Measurements from ENCODE around the gene CMYA5. TPM values are rescaled to one million over a fixed set of nuclear protein-coding genes. Genes with fewer than 3 reads are reported as not detected.
A peak's percentile ranks its signal among the peaks of the same experiment; 100 is the strongest.

CMYA5 gene
- total and polyA plus RNA-seq, 9 of the 15 experiments (the other 6 are each of a cell fraction or from before 2014, with no cell fraction given), result 0.18 to 1.1 (median 0.32) TPM

GRCh38 chr5:79800979-79801827 is 111.6 kb downstream of the CMYA5 start (continued):
- TF ChIP-seq NKRF (IDR thresholded peaks at IDR 0.05; ENCODE audit: borderline replicate concordance), result no peak
- TF ChIP-seq POLR2G (IDR thresholded peaks at IDR 0.05; ENCODE audit: low read depth, low read length), result no peak
- no peak for TF ChIP-seq NR2C1 (IDR thresholded peaks at IDR 0.05)
- TF ChIP-seq NR2C1 (tag; IDR thresholded peaks at IDR 0.05), result peak; percentile 66
- no peak for TF ChIP-seq HLTF (IDR thresholded peaks at IDR 0.05)
- no peak for TF ChIP-seq MITF (IDR thresholded peaks at IDR 0.05)
- no peak for TF ChIP-seq FOXA1 (IDR thresholded peaks at IDR 0.05; ENCODE audit: borderline replicate concordance)
- no peak for TF ChIP-seq ZBTB12 (CRISPR knock-in tag; IDR thresholded peaks at IDR 0.05)
- TF ChIP-seq ZNF24 (IDR thresholded peaks at IDR 0.05), result no peak
- no peak; the same call in 1 of the 2 replicates for TF ChIP-seq SMARCE1 (IDR thresholded peaks at IDR 0.05)
- TF ChIP-seq SMAD3 (CRISPR knock-in tag; conservative IDR thresholded peaks at IDR 0.05), result no peak
- TF ChIP-seq ZBTB7A (IDR thresholded peaks at IDR 0.05; ENCODE audit: borderline replicate concordance, control insufficient read depth, low read depth, low read length), result no peak
- TF ChIP-seq, protein P1, sequence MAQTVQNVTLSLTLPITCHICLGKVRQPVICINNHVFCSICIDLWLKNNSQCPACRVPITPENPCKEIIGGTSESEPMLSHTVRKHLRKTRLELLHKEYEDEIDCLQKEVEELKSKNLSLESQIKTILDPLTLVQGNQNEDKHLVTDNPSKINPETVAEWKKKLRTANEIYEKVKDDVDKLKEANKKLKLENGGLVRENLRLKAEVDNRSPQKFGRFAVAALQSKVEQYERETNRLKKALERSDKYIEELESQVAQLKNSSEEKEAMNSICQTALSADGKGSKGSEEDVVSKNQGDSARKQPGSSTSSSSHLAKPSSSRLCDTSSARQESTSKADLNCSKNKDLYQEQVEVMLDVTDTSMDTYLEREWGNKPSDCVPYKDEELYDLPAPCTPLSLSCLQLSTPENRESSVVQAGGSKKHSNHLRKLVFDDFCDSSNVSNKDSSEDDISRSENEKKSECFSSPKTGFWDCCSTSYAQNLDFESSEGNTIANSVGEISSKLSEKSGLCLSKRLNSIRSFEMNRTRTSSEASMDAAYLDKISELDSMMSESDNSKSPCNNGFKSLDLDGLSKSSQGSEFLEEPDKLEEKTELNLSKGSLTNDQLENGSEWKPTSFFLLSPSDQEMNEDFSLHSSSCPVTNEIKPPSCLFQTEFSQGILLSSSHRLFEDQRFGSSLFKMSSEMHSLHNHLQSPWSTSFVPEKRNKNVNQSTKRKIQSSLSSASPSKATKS (CRISPR knock-in tag; IDR thresholded peaks at IDR 0.05), result no peak
- no peak for TF ChIP-seq SUPT5H (IDR thresholded peaks at IDR 0.05)
- no peak for TF ChIP-seq JUNB (CRISPR knock-in tag; conservative IDR thresholded peaks at IDR 0.05)
- no peak for TF ChIP-seq POU5F1 (IDR thresholded peaks at IDR 0.05; ENCODE audit: borderline replicate concordance, low read depth, low read length, partially characterized antibody)
- no peak for TF ChIP-seq BRD4 (IDR thresholded peaks at IDR 0.05)
- TF ChIP-seq BACH1 (tag; IDR thresholded peaks at IDR 0.05), result peak; percentile 42; the same call in 1 of the 2 replicates
- TF ChIP-seq IRF2 (CRISPR knock-in tag; IDR thresholded peaks at IDR 0.05), result no peak
- TF ChIP-seq ATF7 (IDR thresholded peaks at IDR 0.05), result no peak

All from K562 (cell line).